ENCODE results near the gene BET1L.
"Not testable (repeated sequence)": the region's sequence is repeated elsewhere in the genome, so short reads cannot be mapped to it uniquely, and the experiment has no call there.

BET1L gene

GRCh38 chr11:197741-198235, 9.4 kb downstream of the BET1L start:
- no peak for DNase-seq (ENCODE audit: low read depth in 1 of 2, low spot score in 1 of 2)

GRCh38 chr11:196786-197731, 10.1 kb downstream of the BET1L start:
- DNase-seq (ENCODE audit: low read depth in 1 of 2, low spot score in 1 of 2): no peak

DNA sequence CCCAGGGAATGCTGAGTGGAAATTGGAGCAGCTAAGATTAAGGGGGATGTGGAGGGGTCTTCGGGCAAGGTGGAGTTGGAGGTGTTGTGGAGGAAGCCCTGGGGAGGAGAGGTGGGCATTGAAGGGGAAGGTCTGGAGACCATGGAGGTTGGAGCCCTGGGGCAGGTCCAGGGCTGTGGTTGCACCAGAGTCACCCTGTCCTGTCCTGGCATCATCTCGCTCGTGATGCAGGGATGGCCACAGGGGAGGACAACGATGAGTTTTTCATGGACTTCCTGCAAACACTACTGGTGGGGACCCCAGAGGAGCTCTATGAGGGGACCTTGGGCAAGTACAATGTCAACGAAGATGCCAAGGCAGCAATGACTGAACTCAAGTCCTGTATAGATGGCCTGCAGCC, 13.7 kb downstream of the BET1L start:
- not testable (repeated sequence) for DNase-seq (ENCODE audit: low read depth in 1 of 2, low spot score in 1 of 2)

DNA sequence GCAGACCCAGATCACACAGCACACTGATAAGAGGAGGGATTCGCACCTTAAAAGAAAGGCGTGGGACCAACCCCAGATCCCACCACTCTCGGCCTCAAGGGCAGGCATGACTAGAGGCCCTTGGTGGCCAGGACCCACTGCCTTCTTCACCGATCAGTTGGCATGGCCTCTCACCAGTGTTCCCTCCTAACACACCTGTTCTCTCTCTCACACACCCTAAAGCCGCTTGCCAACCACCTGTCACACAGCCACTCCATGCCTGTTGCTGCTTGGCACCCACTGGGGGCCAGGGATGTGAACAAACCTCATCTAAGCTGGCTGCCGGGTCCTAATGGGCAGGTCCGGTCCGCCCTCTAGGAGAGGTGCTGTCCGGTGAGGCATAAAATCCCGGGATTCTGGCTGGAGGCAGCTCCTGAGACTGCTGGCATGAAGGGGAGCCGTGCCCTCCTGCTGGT, 14.5 kb downstream of the BET1L start, which contains the start of gene SCGB1C1:
Gene SCGB1C1 (plus strand): TSS at position 405 of the 455 bp plus-strand sequence. CDS start 22 bp downstream, at position 427.
- not testable (repeated sequence) for DNase-seq (ENCODE audit: low read depth in 1 of 2, low spot score in 1 of 2)

GRCh38 chr11:191490-192478, 15.4 kb downstream of the BET1L start:
- peak; percentile 5 to 54 for DNase-seq (ENCODE audit: low read depth in 1 of 2, low spot score in 1 of 2)

DNA sequence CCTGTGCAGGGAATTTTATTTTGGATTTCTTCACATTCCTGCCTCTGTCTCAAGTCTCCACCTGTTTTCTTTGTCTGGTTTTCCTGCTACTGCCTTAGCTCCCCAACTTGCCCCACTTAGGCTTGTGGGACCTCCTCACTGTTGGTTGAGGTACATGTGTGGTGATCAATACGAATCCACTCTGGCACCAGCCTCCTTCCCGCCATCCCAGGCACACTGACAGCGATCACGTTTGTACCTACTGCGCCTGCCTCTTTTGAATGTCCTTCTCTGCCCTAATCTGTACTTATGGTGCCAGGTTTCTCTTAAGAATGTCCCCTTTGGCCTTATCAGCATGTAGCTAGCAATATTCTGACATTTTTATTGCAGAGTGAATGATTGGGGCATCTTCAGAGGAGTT, 16.7 kb downstream of the BET1L start:
- DNase-seq (ENCODE audit: low read depth in 1 of 2, low spot score in 1 of 2): not testable (repeated sequence)

DNA sequence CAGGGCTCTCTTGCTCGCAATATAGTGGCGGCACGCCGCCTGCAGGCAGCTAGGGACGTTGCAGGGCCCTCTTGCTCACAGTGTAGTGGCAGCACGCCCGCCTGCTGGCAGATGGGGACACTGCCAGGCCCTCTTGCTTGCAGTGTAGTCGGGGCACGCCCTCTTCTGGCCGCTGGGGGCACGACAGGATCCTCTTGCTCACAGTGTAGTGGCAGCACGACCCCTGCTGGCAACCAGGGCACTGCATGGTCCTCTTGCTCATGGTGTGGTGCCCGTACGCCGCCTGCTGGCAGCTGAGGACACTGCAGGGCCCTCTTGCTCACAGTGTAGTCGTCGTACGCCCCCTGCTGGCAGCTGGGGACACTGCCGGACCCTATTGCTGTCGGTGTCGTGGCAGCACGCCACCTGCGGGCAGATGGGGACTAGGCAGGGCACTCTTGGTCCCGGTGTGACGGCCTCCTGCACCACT, 17.3 kb downstream of the BET1L start:
- not testable (repeated sequence) for DNase-seq (ENCODE audit: low read depth in 1 of 2, low spot score in 1 of 2)

DNA sequence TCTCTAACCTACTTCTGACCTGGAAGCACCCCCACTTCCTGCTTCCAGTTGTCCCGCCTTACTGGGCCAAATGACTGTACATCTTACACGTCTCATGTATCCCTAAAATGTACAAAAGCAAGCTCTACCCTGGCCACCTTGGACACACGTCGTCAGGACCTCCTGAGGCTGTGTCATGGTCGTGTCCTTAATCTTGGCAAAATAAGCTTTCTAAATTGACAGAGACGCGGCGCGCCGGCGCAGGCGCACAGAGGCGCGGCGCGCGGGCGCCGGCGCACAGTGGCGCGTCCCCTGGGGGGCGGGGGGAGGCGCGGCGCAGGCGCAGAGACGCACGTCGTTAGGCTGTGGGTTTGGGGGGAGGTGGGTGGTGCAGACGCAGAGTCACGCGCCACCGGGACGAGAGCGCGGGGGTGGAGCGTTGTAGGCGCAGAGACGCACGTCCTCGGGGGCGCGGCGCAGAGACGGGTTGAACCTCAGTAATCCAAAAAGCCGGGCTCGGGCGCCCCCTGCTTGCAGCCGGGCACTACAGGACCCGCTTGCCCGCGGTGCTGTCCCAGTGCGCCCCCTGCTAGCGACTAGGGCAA, 17.9 kb downstream of the BET1L start:
- not testable (repeated sequence) for DNase-seq (ENCODE audit: low read depth in 1 of 2, low spot score in 1 of 2)

GRCh38 chr11:180242-180641, 27.0 kb downstream of the BET1L start:
- DNase-seq (ENCODE audit: low read depth in 1 of 2, low spot score in 1 of 2): not testable (repeated sequence)
